ENCODE results near the gene SH3RF3. TPM values are rescaled to one million over a fixed set of nuclear protein-coding genes. Genes with fewer than 3 reads are reported as not detected.

The SH3RF3 gene
- total RNA-seq, 2 donors from 2014 or later: 1.4 to 17.0 TPM

DNA sequence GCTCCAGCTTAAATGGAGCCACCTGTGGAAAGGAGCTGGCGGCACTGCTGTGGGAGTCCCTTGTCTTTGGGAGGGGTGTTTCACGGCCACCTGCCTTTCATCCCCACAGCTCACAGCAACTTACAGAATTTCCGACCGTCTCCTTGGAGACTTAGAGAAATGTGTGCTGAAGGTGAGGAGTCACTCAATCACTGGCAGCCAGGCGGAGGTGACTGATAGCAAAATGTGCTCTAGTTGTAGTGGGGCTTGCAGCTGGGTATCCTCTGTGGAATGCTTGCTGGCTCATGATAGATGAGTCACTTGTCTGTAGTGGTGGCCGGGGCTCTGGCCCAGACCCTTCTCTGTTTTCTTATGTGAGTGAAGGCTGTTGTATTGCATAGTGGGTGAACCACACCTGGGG lies 110.7 kb downstream of the SH3RF3 start:
- H3K36me3 ChIP-seq: no peaks in the 10 kb centered on the region
- no peaks in the 10 kb centered on the region for H3K27me3 ChIP-seq (replicated peaks; ENCODE audit: insufficient read depth)
- no peak for DNase-seq (ENCODE audit: low spot score)
- H3K4me1 ChIP-seq (replicated peaks): peaks cover 5% of the 10 kb centered on the region
- no peak overlapping the region for H3K27ac ChIP-seq
- no peaks in the 10 kb centered on the region for H3K9me3 ChIP-seq
- 71% methylated on average over 6 of the region's 6 CpGs for WGBS
- intact Hi-C loops (cut with DNase I): loop anchor here (5.0 to 10.0 kb wide), 2 partner anchors 67 to 85 kb away; no protein-coding TSS in a partner anchor
- no peak overlapping the region for H3K4me3 ChIP-seq
- TF ChIP-seq, protein P1, sequence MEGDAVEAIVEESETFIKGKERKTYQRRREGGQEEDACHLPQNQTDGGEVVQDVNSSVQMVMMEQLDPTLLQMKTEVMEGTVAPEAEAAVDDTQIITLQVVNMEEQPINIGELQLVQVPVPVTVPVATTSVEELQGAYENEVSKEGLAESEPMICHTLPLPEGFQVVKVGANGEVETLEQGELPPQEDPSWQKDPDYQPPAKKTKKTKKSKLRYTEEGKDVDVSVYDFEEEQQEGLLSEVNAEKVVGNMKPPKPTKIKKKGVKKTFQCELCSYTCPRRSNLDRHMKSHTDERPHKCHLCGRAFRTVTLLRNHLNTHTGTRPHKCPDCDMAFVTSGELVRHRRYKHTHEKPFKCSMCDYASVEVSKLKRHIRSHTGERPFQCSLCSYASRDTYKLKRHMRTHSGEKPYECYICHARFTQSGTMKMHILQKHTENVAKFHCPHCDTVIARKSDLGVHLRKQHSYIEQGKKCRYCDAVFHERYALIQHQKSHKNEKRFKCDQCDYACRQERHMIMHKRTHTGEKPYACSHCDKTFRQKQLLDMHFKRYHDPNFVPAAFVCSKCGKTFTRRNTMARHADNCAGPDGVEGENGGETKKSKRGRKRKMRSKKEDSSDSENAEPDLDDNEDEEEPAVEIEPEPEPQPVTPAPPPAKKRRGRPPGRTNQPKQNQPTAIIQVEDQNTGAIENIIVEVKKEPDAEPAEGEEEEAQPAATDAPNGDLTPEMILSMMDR (IDR thresholded peaks at IDR 0.05): no peak
- TF ChIP-seq POLR2A (IDR thresholded peaks at IDR 0.05) (no peak), POLR2AphosphoS5 (IDR thresholded peaks at IDR 0.05) (no peak)

DNA sequence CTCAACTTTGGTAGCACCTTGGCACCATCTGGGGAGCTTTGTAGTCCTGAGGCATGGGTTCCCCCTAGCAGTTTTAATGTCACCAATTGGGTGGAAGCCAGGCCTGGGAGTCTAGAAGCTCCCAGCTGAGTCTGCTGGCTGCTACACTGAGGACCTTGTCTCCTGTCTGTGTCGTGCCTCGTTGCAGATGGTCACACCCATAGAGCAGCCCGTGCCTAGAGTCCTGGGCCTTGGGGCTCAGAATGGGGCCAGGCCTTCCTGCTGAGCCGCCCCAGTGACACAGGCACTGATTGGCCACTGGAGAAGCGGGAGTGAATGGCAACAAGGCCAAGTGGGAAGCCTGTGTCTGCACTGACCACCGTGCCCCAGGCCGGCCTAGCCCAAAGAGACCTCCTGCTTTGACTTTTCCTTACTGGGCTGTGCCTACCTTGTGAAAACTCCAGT lies 113.2 kb downstream of the SH3RF3 start:
- H3K36me3 ChIP-seq: no peaks in the 10 kb centered on the region
- H3K4me3 ChIP-seq: no peak overlapping the region
- intact Hi-C loops (cut with DNase I): loop anchor here (5.0 to 10.0 kb wide), 2 partner anchors 70 to 83 kb away; no protein-coding TSS in a partner anchor
- no peaks in the 10 kb centered on the region for H3K9me3 ChIP-seq
- peak overlapping the region; percentile 7 to 68 for H3K27ac ChIP-seq
- H3K4me1 ChIP-seq (replicated peaks): no peaks in the 10 kb centered on the region
- TF ChIP-seq POLR2AphosphoS5 (IDR thresholded peaks at IDR 0.05) (no peak), POLR2A (IDR thresholded peaks at IDR 0.05) (no peak)
- TF ChIP-seq, protein P1 (IDR thresholded peaks at IDR 0.05): no peak
- no peak for DNase-seq (ENCODE audit: low spot score)
- H3K27me3 ChIP-seq (replicated peaks; ENCODE audit: insufficient read depth): no peaks in the 10 kb centered on the region
- 65% methylated on average over 7 of the region's 7 CpGs for WGBS

DNA sequence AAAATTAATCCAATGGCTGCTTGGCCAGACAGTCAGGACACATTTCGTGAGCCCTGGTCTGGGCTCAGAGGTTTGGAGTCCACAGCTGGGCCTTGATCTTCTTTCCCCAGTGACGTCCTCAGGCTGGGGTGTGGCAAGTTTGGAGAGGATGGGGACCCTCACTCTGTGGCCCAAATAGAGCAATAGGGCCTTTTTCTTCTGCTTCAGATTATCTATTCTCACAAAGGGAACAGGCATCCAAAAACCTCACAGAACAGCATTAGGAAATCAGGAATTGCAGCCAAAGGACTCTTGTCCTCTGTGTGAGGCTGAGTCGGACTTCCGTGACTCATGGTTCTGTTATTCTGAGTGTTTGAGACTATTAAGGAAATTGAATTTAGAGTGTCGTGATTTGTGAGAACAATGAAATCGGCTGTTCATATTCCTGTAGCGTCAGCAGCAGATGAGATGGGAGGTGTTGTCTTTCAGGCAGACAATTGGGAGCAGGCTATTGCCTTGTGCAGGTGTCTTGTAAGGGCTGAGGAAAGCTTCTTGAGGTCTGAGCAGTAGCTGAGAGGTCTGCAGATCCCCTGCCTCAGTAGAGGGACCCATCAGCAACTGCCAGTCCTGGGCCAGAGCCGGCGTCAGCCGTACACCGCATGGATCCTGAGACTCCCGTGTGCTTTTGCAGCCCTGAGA lies 113.8 kb downstream of the SH3RF3 start:
- intact Hi-C loops (cut with DNase I): loop anchor here (5.0 to 10.0 kb wide), 2 partner anchors 70 to 82 kb away; no protein-coding TSS in a partner anchor
- Histone ChIP-seq H3K27me3 (replicated peaks; ENCODE audit: insufficient read depth) (no peaks in the 10 kb centered on the region), H3K4me1 (replicated peaks) (no peaks in the 10 kb centered on the region), H3K36me3 (no peaks in the 10 kb centered on the region), H3K4me3 (no peak overlapping the region), H3K27ac (peak overlapping the region; percentile 52 to 68), H3K9me3 (no peaks in the 10 kb centered on the region)
- no peak for TF ChIP-seq POLR2A (IDR thresholded peaks at IDR 0.05)
- TF ChIP-seq POLR2AphosphoS5 (IDR thresholded peaks at IDR 0.05): peak; percentile 76
- whole genome bisulfite sequencing: 58% methylated on average over 11 of the region's 12 CpGs
- DNase-seq (ENCODE audit: low spot score): peak; percentile 17

DNA sequence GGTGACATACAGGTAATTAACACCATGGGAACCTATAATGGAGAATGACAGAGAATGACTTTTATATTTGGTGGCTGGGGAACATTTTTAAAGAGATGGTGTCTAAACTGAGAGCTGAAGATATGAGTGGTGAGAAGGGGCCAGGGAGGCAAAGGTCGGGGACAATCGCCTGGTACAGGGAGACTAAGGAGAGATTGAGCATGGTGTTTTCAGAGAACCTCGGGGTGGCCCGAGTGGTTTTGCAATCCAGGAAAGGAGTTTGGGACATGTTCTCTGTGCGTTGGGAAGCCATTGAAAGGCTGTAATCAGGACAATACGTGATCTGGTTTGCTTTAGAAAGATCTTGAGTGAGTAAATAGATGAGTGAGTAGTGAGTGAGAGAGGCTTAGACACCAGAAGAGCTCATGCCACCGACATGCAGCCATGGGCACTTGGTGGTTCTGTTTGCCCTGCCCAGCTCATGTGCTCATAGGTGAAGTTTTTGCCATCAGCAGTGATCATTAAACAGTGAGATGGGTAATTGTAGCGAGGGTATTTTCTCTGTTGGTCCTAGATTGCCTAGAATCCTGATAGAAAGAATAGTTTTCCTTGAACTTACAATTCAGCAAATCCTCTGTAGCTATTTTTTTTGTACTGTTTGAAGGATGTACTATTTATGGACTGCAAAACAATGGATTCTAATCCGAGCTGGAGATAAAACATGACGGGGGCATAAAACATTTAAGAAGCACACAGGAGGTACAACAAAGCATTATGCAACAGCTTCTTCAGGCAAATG lies 114.7 kb downstream of the SH3RF3 start:
- 82% methylated on average over 10 of the region's 10 CpGs for WGBS
- H3K4me3 ChIP-seq: no peak overlapping the region
- H3K4me1 ChIP-seq (replicated peaks): no peaks in the 10 kb centered on the region
- H3K27me3 ChIP-seq (replicated peaks; ENCODE audit: insufficient read depth): no peaks in the 10 kb centered on the region
- DNase-seq (ENCODE audit: low spot score): no peak
- intact Hi-C loops (cut with DNase I): loop anchor here (5.0 to 10.0 kb wide), 2 partner anchors 71 to 81 kb away; no protein-coding TSS in a partner anchor
- no peaks in the 10 kb centered on the region for H3K36me3 ChIP-seq
- peak overlapping the region; percentile 51 to 52 for H3K27ac ChIP-seq
- TF ChIP-seq POLR2A (IDR thresholded peaks at IDR 0.05) (no peak), POLR2AphosphoS5 (IDR thresholded peaks at IDR 0.05) (no peak)
- TF ChIP-seq, protein P1 (IDR thresholded peaks at IDR 0.05): no peak
- no peaks in the 10 kb centered on the region for H3K9me3 ChIP-seq

DNA sequence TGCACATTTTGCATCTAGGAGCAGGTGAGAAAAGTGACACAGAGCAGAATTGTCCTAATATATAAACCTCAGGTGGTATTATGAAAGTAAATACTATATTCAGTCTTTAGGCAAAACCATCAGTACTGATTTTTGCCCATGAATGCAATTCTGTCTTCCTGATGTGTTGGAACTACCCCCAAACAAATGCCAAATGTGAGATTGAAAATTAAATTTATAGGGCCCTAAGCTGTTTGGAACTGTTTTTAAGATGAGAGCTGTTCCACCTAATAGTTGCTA lies 115.2 kb downstream of the SH3RF3 start:
- Histone ChIP-seq H3K27ac (no peak overlapping the region), H3K36me3 (no peaks in the 10 kb centered on the region), H3K4me1 (replicated peaks) (no peaks in the 10 kb centered on the region), H3K4me3 (no peak overlapping the region), H3K27me3 (replicated peaks; ENCODE audit: insufficient read depth) (no peaks in the 10 kb centered on the region), H3K9me3 (no peaks in the 10 kb centered on the region)
- DNase-seq (ENCODE audit: low spot score): no peak
- no peak for TF ChIP-seq POLR2AphosphoS5 (IDR thresholded peaks at IDR 0.05)
- TF ChIP-seq, protein P1 (IDR thresholded peaks at IDR 0.05): no peak
- no peak for TF ChIP-seq POLR2A (IDR thresholded peaks at IDR 0.05)
- intact Hi-C loops (cut with DNase I): loop anchor here (5.0 to 10.0 kb wide), 2 partner anchors 72 to 81 kb away; no protein-coding TSS in a partner anchor
